HEK293 (cell line): Measurements from ENCODE around the gene TPST1.
A peak's percentile ranks its signal among the peaks of the same experiment; 100 is the strongest.

Experiments used
- CTCF ChIA-PET: fragments of 350-600 bp; formaldehyde crosslinking; extraction: SDS; loops from one replicate; lab custom pipeline; 2021; ENCODE audit warnings: antibody characterized with exemption; lab: Yijun Ruan, JAX
- POLR2A ChIA-PET: fragments of 300-600 bp; formaldehyde crosslinking; extraction: SDS; loops from one replicate; lab custom pipeline; 2020; ENCODE audit warnings: antibody characterized with exemption, inconsistent platforms; lab: Yijun Ruan, JAX
- H3K27ac ChIP-seq: fragments of 200-500 bp; sonication (Bioruptor generic); 2 replicates; pipeline ENCODE4 v1.5.1; 2014; ENCODE audit warnings: low read depth, low read length, control low read depth, inconsistent platforms; ENCODE audit errors: extremely low read depth
- H3K36me3 ChIP-seq, 2 experiments: fragments of 200-500 bp in 1 of 2; sonication (Bioruptor generic) in 1 of 2; 1 replicate in 1 of 2; 2 replicates in 1 of 2; pipeline ENCODE4 v1.5.1; 2014 to 2017; ENCODE audit warnings: inconsistent platforms in 2 of 2, low read length in 2 of 2; ENCODE audit not compliant: control insufficient read depth in 2 of 2, insufficient read depth in 1 of 2
- H3K4me1 ChIP-seq: fragments of 200-500 bp; sonication (Bioruptor generic); 2 replicates; pipeline ENCODE4 v1.5.1; 2014; ENCODE audit warnings: mild to moderate bottlenecking, low read length, inconsistent platforms; ENCODE audit not compliant: control insufficient read depth, insufficient read depth
- H3K4me3 ChIP-seq: 2 replicates; pipeline ENCODE4 v1.5.1; 2011; ENCODE audit warnings: low read depth, mild to moderate bottlenecking, control low read depth, low read length, moderate library complexity
- H3K9me3 ChIP-seq: fragments of 200-500 bp; sonication (Bioruptor generic); 2 replicates; pipeline ENCODE4 v1.5.1; 2014; ENCODE audit warnings: low read depth, low read length, inconsistent platforms; ENCODE audit not compliant: control insufficient read depth, insufficient read depth
- BCL11B ChIP-seq: fragments of 450-650 bp; formaldehyde crosslinking; IDR thresholded peaks from 2 replicates; pipeline ENCODE4 v1.5.1; 2016; ENCODE audit warnings: low read depth, missing biosample characterization, missing genetic modification characterization
- GLI4 ChIP-seq: fragments of 450-650 bp; formaldehyde crosslinking; IDR thresholded peaks from 2 replicates; pipeline ENCODE4 v1.5.1; 2016; ENCODE audit warnings: missing biosample characterization, missing genetic modification characterization
- IKZF3 ChIP-seq: fragments of 450-650 bp; IDR thresholded peaks from 2 replicates; pipeline ENCODE4 v1.5.0; 2018; ENCODE audit warnings: missing biosample characterization, mild to moderate bottlenecking, missing genetic modification characterization, moderate library complexity
- KLF1 ChIP-seq: fragments of 450-650 bp; formaldehyde crosslinking; IDR thresholded peaks from 2 replicates; pipeline ENCODE4 v1.5.1; 2016; ENCODE audit warnings: missing biosample characterization, missing genetic modification characterization
- MYNN ChIP-seq: fragments of 450-650 bp; formaldehyde crosslinking; IDR thresholded peaks from 2 replicates; pipeline ENCODE4 v1.5.1; 2016; ENCODE audit warnings: missing biosample characterization, missing genetic modification characterization, borderline replicate concordance
- PRDM1 ChIP-seq: fragments of 450-650 bp; formaldehyde crosslinking; IDR thresholded peaks from 2 replicates; pipeline ENCODE4; 2016; ENCODE audit warnings: missing biosample characterization, missing genetic modification characterization
- PRDM6 ChIP-seq: fragments of 450-650 bp; formaldehyde crosslinking; IDR thresholded peaks from 2 replicates; pipeline ENCODE4 v1.5.1; 2017; ENCODE audit warnings: missing biosample characterization, missing genetic modification characterization
- RBAK ChIP-seq: fragments of 450-650 bp; formaldehyde crosslinking; IDR thresholded peaks from 2 replicates; pipeline ENCODE4 v1.5.1; 2016; ENCODE audit warnings: missing biosample characterization, missing genetic modification characterization
- SP3 ChIP-seq: fragments of 450-650 bp; formaldehyde crosslinking; IDR thresholded peaks from 2 replicates; pipeline ENCODE4 v1.5.1; 2016; ENCODE audit warnings: missing biosample characterization, missing genetic modification characterization
- WT1 ChIP-seq: fragments of 450-650 bp; formaldehyde crosslinking; IDR thresholded peaks from 2 replicates; pipeline ENCODE4 v1.5.1; 2016; ENCODE audit warnings: missing biosample characterization, missing genetic modification characterization
- ZFP37 ChIP-seq: fragments of 450-650 bp; formaldehyde crosslinking; IDR thresholded peaks from 2 replicates; pipeline ENCODE4 v1.5.1; 2016; ENCODE audit warnings: missing biosample characterization, missing genetic modification characterization
- ZNF10 ChIP-seq: fragments of 450-650 bp; formaldehyde crosslinking; IDR thresholded peaks from 2 replicates; pipeline ENCODE4 v1.5.1; 2017; ENCODE audit warnings: missing biosample characterization, missing genetic modification characterization
- ZNF114 ChIP-seq: fragments of 450-650 bp; formaldehyde crosslinking; IDR thresholded peaks from 2 replicates; pipeline ENCODE4 v1.5.0; 2017; ENCODE audit warnings: missing biosample characterization, missing genetic modification characterization
- ZNF174 ChIP-seq: fragments of 450-650 bp; formaldehyde crosslinking; IDR thresholded peaks from 2 replicates; pipeline ENCODE4 v1.5.0; 2017; ENCODE audit warnings: missing biosample characterization, mild to moderate bottlenecking, missing genetic modification characterization
- ZNF214 ChIP-seq: fragments of 450-650 bp; formaldehyde crosslinking; IDR thresholded peaks from 2 replicates; pipeline ENCODE4 v1.5.1; 2017; ENCODE audit warnings: missing biosample characterization, mild to moderate bottlenecking, missing genetic modification characterization, borderline replicate concordance
- ZNF341 ChIP-seq: fragments of 450-650 bp; formaldehyde crosslinking; IDR thresholded peaks from 2 replicates; pipeline ENCODE4; 2016; ENCODE audit warnings: low read depth, missing biosample characterization, missing genetic modification characterization
- ZNF362 ChIP-seq: fragments of 450-650 bp; formaldehyde crosslinking; IDR thresholded peaks from 2 replicates; pipeline ENCODE4 v1.5.1; 2016; ENCODE audit warnings: missing biosample characterization, missing genetic modification characterization
- ZNF394 ChIP-seq: fragments of 450-650 bp; formaldehyde crosslinking; IDR thresholded peaks from 2 replicates; pipeline ENCODE4 v1.5.1; 2016; ENCODE audit warnings: missing biosample characterization, missing genetic modification characterization, mild to moderate bottlenecking, moderate library complexity, borderline replicate concordance
- ZNF514 ChIP-seq: fragments of 450-650 bp; formaldehyde crosslinking; IDR thresholded peaks from 2 replicates; pipeline ENCODE4 v1.5.1; 2016; ENCODE audit warnings: missing biosample characterization, missing genetic modification characterization
- ZNF610 ChIP-seq: fragments of 450-650 bp; formaldehyde crosslinking; IDR thresholded peaks from 2 replicates; pipeline ENCODE4 v1.5.1; 2016; ENCODE audit warnings: missing biosample characterization, missing genetic modification characterization, borderline replicate concordance
- ZNF654 ChIP-seq: fragments of 450-650 bp; formaldehyde crosslinking; IDR thresholded peaks from 2 replicates; pipeline ENCODE4 v1.5.1; 2016; ENCODE audit warnings: low read depth, missing biosample characterization, missing genetic modification characterization
- TF ChIP-seq, protein P1 (sequence below): fragments of 450-650 bp; formaldehyde crosslinking; IDR thresholded peaks from 2 replicates; pipeline ENCODE4 v1.5.1; 2016; ENCODE audit warnings: missing biosample characterization, missing genetic modification characterization
- TF ChIP-seq, protein P2 (sequence below): IDR thresholded peaks from 2 replicates; pipeline ENCODE4 v1.6.1; 2011; ENCODE audit warnings: mild to moderate bottlenecking, low read depth, low read length, borderline replicate concordance

The TPST1 gene

DNA sequence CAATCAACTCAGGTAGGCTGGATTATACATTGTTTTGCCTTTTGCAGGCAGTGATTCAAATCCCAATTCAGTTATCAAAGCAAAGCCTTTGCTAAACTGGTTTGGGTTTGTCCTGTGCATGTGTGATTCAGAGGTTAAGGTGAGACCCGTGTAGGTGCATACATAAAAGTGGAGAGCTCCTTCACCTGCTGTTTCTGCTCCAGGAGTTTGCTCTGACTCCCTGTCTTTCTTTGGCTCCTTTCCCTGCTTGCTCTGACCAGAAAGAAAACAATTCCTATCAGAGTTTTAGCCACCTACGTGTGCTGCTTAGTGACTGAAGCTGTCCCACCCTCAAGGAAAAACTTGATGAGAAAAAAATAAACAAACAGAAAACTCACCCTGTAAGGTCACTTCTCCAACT, 101.1 kb downstream of the TPST1 start:
- POLR2A ChIA-PET: no interaction called here
- H3K4me1 ChIP-seq: 0 out of 2 replicates have a peak, but pooled peaks cover 3% of the 10 kb centered on the region
- no peaks in the 10 kb centered on the region for H3K9me3 ChIP-seq
- no peak overlapping the region for H3K4me3 ChIP-seq
- CTCF ChIA-PET: interaction anchor here (0.5 to 0.9 kb wide), 2 partner anchors 16 to 155 kb away, joined by 3 read pairs; no protein-coding TSS in a partner anchor
- no peaks in the 10 kb centered on the region for H3K36me3 ChIP-seq
- H3K27ac ChIP-seq: no peak overlapping the region
- TF ChIP-seq IKZF3 (tag by site-specific recombination) (no peak), RBAK (tag by site-specific recombination) (no peak), ZNF10 (tag by site-specific recombination) (peak; percentile 78), PRDM6 (tag by site-specific recombination) (0 out of 2 replicates have a peak, but pooled peaks have one; percentile 26)

DNA sequence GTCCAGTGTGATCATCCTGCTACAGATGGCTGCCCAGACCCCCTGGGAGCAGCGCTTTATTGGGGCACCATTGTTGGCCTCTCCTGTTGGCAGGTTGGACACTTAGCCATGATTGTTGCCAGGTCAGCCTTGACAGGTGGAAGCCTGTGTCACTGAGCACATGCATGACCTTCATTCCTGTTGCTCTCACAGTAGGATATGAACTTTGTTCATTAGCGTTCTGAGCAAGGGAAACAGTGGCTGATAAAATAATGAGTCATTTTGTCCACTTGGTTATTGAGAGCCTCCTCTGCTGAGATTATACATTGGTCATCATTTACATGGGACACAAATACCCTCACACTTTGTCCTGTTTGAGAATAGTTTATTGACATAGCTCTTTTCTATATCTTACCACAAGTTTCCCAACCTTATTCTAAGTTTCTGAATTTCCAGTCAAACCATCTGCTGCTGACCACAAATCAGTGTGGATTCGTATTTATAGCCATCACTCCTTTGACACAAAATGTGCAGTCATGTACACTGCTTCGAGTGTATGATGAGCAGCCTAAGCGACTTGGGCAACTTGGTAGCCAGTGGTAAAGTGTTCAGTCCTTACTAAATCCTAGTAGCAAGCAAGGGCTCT, 102.6 kb downstream of the TPST1 start:
- H3K36me3 ChIP-seq: no peaks in the 10 kb centered on the region
- TF ChIP-seq ZNF341 (no peak), ZNF362 (tag by site-specific recombination) (no peak), BCL11B (tag by site-specific recombination) (no peak), ZNF610 (tag by site-specific recombination) (no peak), ZFP37 (no peak), PRDM1 (tag by site-specific recombination) (no peak), SP3 (tag by site-specific recombination) (no peak), ZNF114 (tag by site-specific recombination) (no peak)
- TF ChIP-seq, protein P1, sequence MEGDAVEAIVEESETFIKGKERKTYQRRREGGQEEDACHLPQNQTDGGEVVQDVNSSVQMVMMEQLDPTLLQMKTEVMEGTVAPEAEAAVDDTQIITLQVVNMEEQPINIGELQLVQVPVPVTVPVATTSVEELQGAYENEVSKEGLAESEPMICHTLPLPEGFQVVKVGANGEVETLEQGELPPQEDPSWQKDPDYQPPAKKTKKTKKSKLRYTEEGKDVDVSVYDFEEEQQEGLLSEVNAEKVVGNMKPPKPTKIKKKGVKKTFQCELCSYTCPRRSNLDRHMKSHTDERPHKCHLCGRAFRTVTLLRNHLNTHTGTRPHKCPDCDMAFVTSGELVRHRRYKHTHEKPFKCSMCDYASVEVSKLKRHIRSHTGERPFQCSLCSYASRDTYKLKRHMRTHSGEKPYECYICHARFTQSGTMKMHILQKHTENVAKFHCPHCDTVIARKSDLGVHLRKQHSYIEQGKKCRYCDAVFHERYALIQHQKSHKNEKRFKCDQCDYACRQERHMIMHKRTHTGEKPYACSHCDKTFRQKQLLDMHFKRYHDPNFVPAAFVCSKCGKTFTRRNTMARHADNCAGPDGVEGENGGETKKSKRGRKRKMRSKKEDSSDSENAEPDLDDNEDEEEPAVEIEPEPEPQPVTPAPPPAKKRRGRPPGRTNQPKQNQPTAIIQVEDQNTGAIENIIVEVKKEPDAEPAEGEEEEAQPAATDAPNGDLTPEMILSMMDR (tag by site-specific recombination): no peak
- TF ChIP-seq, all 188 proteins: peak for 0
- no peak overlapping the region for H3K27ac ChIP-seq
- H3K9me3 ChIP-seq: no peaks in the 10 kb centered on the region
- ChIA-PET CTCF (no interaction called here), POLR2A (no interaction called here)
- no peak overlapping the region for H3K4me3 ChIP-seq
- 0 out of 2 replicates have a peak, but pooled peaks cover 3% of the 10 kb centered on the region for H3K4me1 ChIP-seq

DNA sequence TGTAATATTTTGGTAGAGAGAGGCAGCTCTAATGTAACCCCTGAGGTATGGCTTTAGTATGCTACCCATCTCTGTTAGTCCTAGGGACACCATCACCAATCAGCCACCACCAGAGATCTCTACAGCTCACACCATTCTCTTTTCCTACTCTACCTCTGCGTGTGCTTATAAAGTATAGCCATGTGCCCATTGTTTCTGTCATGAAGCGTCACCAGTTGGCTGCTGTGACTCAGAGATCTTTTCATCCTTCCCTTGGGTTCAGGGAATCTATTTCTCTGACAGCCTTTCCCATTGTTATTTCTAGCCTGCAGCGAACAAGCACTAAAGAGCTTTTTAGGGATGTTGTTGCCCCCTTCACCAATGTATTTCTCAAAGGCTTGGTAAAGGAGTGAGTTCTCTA, 103.3 kb downstream of the TPST1 start:
- POLR2A ChIA-PET: no interaction called here
- CTCF ChIA-PET: no interaction called here
- Histone ChIP-seq H3K27ac (no peak overlapping the region), H3K4me1 (0 out of 2 replicates have a peak, but pooled peaks cover 3% of the 10 kb centered on the region), H3K4me3 (no peak overlapping the region), H3K9me3 (no peaks in the 10 kb centered on the region), H3K36me3 (no peaks in the 10 kb centered on the region)
- TF ChIP-seq ZNF654 (no peak), GLI4 (no peak), ZNF174 (tag by site-specific recombination) (no peak), MYNN (tag by site-specific recombination) (no peak), KLF1 (tag by site-specific recombination) (no peak), WT1 (tag by site-specific recombination) (no peak), ZNF514 (tag by site-specific recombination) (no peak), ZNF214 (tag by site-specific recombination) (no peak), ZNF341 (no peak), ZNF394 (tag by site-specific recombination) (no peak)
- TF ChIP-seq, protein P2, sequence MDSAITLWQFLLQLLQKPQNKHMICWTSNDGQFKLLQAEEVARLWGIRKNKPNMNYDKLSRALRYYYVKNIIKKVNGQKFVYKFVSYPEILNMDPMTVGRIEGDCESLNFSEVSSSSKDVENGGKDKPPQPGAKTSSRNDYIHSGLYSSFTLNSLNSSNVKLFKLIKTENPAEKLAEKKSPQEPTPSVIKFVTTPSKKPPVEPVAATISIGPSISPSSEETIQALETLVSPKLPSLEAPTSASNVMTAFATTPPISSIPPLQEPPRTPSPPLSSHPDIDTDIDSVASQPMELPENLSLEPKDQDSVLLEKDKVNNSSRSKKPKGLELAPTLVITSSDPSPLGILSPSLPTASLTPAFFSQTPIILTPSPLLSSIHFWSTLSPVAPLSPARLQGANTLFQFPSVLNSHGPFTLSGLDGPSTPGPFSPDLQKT: no peak
